Peyer's patch (tissue), 4 donors: ENCODE data around the gene TSPAN31. TPM values are rescaled to one million over a fixed set of nuclear protein-coding genes. Genes with fewer than 3 reads are reported as not detected.

Source experiments
- DNase-seq, 3 donors: peaks; one replicate each; pipeline ENCODE4 v3.0.0-alpha.2; 2017 to 2019
- H3K27ac ChIP-seq, 4 donors: fragments of 200-600 bp; sonication (generic); one replicate each; pipeline ENCODE4 v1.5.1; 2016 to 2019
- H3K27me3 ChIP-seq, 2 donors: fragments of 200-600 bp; sonication (generic); one replicate each; pipeline ENCODE4 v1.5.1; 2019
- H3K36me3 ChIP-seq, 3 donors: fragments of 200-600 bp; sonication (generic); one replicate each; pipeline ENCODE4 v1.5.1; 2016 to 2019
- H3K4me1 ChIP-seq, 4 donors: fragments of 200-600 bp; sonication (generic); one replicate each; pipeline ENCODE4 v1.5.1; 2016 to 2019
- H3K4me3 ChIP-seq, 4 donors: fragments of 200-600 bp; sonication (generic); 1 replicate in 3 of 4; 2 replicates in 1 of 4; pipeline ENCODE4 v1.5.1; 2016 to 2019; ENCODE audit warnings: mild to moderate bottlenecking in 1 of 4
- H3K9me3 ChIP-seq, 4 donors: fragments of 200-600 bp; sonication (generic); one replicate each; pipeline ENCODE4 v1.5.1; 2016 to 2019; ENCODE audit warnings: mild to moderate bottlenecking in 1 of 4
- POLR2A ChIP-seq, 2 donors: fragments of 450-650 bp; IDR thresholded peaks; one replicate each; pipeline ENCODE4 v1.5.1; 2017; ENCODE audit warnings: antibody characterized with exemption in 2 of 2, mild to moderate bottlenecking in 2 of 2, moderate library complexity in 2 of 2
- total RNA-seq, 4 donors: library from RNA; depleted of rRNA; stranded (reverse); fragments of >200 nt; gene quantifications; one replicate each; pipeline ENCODE4 v1.1.0, GENCODE V29; 2016
- TF ChIP-seq, protein P1 (sequence below), 6 experiments: fragments of 450-650 bp in 4 of 6; fragments of 200-600 bp in 2 of 6; sonication (generic) in 1 of 6; IDR thresholded peaks; one replicate each; pipeline ENCODE4 v1.5.1; 2017 to 2019; ENCODE audit warnings: antibody characterized with exemption in 6 of 6, mild to moderate bottlenecking in 3 of 6, moderate library complexity in 1 of 6

The TSPAN31 gene
- total RNA-seq, 4 donors from 2014 or later, result 45.7 to 65.7 (median 55.6) TPM

DNA sequence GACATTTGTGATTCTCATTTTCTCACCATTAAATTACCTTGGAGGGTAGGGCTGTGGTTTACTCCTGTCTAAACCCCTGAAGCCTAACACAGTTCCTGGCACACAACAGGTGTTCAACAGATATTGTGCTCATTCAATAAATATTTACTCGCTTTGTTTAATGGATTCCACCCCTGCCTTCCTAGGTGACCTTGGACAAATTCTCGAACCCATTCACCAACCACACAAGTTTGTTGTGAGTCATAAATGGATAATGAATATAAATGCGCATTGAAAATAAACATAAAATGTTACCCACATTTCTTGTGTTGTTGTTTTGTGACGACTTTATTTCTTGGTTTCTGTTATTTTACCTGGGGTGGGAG, 37.4 kb downstream of the TSPAN31 start:
- Histone ChIP-seq H3K4me1 (peaks cover 0 to 12% (median 8%) of the 10 kb centered on the region in 4 donors), H3K27ac (peak overlapping the region in 2 of 4 donors; percentile 66 to 82), H3K9me3 (no peaks in the 10 kb centered on the region), H3K36me3 (peaks cover 0 to 20% (median 0%) of the 10 kb centered on the region in 3 donors), H3K27me3 (no peaks in the 10 kb centered on the region), H3K4me3 (peak overlapping the region; percentile 57 to 98 (median 88))
- no peak for DNase-seq
- TF ChIP-seq, protein P1, sequence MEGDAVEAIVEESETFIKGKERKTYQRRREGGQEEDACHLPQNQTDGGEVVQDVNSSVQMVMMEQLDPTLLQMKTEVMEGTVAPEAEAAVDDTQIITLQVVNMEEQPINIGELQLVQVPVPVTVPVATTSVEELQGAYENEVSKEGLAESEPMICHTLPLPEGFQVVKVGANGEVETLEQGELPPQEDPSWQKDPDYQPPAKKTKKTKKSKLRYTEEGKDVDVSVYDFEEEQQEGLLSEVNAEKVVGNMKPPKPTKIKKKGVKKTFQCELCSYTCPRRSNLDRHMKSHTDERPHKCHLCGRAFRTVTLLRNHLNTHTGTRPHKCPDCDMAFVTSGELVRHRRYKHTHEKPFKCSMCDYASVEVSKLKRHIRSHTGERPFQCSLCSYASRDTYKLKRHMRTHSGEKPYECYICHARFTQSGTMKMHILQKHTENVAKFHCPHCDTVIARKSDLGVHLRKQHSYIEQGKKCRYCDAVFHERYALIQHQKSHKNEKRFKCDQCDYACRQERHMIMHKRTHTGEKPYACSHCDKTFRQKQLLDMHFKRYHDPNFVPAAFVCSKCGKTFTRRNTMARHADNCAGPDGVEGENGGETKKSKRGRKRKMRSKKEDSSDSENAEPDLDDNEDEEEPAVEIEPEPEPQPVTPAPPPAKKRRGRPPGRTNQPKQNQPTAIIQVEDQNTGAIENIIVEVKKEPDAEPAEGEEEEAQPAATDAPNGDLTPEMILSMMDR (IDR thresholded peaks at IDR 0.05), result no peak
- TF ChIP-seq POLR2A (IDR thresholded peaks at IDR 0.05), result no peak

DNA sequence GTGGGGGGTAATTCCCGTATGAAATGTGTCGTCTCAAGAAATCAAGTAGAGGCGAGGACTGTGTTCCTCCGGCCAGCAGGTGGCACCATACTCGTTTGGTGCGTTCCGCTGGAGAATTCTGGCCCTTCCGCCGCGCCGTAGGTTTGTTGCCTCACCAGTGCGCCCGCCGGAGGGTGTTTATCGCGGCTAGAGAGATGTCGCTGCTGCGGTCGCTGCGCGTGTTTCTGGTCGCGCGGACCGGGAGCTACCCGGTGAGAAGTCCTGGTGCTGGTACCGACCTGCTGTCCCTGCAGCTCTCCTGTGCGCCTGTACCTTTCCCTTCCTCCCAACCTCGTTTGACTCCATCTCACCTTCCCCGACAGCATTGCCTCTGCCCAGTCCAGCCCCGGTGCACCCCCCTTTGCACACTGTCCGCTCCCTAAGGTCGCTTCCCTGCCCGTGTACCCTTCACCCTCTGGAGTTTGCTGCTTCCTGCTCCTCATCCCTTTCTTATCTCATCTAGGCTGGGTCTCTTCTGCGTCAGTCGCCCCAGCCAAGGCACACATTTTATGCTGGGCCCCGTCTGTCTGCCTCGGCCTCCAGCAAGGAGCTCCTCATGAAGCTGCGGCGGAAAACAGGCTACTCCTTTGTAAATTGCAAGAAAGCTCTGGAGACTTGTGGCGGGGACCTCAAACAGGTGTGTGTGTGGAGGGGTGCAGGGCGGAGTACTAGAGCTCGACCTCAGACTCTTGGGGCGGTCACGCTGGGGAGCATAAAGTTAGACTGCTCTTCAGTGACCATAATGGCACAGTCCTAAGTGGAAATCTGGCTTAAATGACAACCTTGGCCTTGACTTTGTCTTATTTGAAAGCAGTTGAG, 38.0 kb downstream of the TSPAN31 start, which contains the start of gene TSFM:
Gene TSFM, plus strand, starts transcription at position 180 of the 858 bp plus-strand sequence. Its CDS starts 15 bp downstream, at position 195.
- TF ChIP-seq, protein P1 (IDR thresholded peaks at IDR 0.05), result peak; percentile 91 to 99 (median 98)
- TF ChIP-seq POLR2A (IDR thresholded peaks at IDR 0.05), result peak; percentile 47 to 55
- H3K27ac ChIP-seq, result peak within 1 kb of the TSS; percentile 58 to 82 (median 70)
- peak within 1 kb of the TSS; percentile 57 to 98 (median 88) for H3K4me3 ChIP-seq
- H3K36me3 ChIP-seq, result peaks cover 0 to 26% (median 0%) of the 10 kb centered on the region in 3 donors
- H3K4me1 ChIP-seq, result peaks cover 0 to 12% (median 8%) of the 10 kb centered on the region in 4 donors
- DNase-seq, result peak; percentile 96 to 98 (median 97)
- no peaks in the 10 kb centered on the region for H3K27me3 ChIP-seq
- no peaks in the 10 kb centered on the region for H3K9me3 ChIP-seq

DNA sequence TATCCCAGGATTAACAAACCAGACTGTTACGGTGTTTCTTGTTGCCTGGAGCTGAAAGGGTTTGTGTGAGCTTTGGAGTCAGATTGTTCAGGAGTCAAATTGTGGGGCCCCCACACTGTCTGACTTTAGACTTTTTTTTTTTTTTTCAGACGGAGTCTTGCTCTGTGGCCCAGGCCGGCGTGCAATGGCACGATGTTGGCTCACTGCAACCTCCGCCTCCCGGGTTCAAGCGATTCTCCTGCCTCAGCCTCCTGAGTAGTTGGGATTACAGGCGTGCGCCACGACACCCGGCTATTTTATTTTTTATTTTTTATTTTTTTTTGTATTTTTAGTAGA, 38.6 kb downstream of the TSPAN31 start:
- H3K27ac ChIP-seq, result no peak overlapping the region

DNA sequence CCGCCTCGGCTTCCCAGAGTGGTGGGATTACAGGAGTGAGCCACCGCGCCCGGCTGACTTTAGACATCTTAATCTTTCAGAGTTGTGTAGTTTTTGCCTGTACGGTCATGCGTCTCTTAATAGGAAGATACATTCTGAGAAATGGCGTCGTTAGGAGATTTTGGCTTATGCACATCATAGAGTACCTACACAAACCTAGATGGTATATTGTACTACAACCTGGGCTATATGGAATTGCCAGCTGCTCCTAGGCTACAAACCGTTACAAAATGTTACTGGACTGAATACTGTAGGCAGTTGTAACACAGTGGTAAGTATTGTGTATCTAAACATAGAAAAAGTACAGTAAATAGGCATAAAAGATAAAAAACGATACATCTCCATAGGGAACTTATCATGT, 39.0 kb downstream of the TSPAN31 start:
- peaks cover 0 to 36% (median 0%) of the 10 kb centered on the region in 3 donors for H3K36me3 ChIP-seq
- H3K9me3 ChIP-seq, result no peaks in the 10 kb centered on the region
- TF ChIP-seq POLR2A (IDR thresholded peaks at IDR 0.05), result no peak
- TF ChIP-seq, protein P1 (IDR thresholded peaks at IDR 0.05), result no peak
- H3K4me3 ChIP-seq, result peak overlapping the region in 1 of 4 donors; percentile 98
- no peak overlapping the region for H3K27ac ChIP-seq
- peaks cover 0 to 12% (median 8%) of the 10 kb centered on the region in 4 donors for H3K4me1 ChIP-seq
- H3K27me3 ChIP-seq, result no peaks in the 10 kb centered on the region
- no peak for DNase-seq

More for the DNA sequence above, 38.6 kb downstream of the TSPAN31 start:
- H3K4me3 ChIP-seq, result peak overlapping the region; percentile 57 to 98 (median 88)
- TF ChIP-seq POLR2A (IDR thresholded peaks at IDR 0.05), result no peak
- TF ChIP-seq, protein P1 (IDR thresholded peaks at IDR 0.05), result no peak
- H3K4me1 ChIP-seq, result peaks cover 0 to 12% (median 8%) of the 10 kb centered on the region in 4 donors
- no peaks in the 10 kb centered on the region for H3K9me3 ChIP-seq
- no peaks in the 10 kb centered on the region for H3K27me3 ChIP-seq
- no peak for DNase-seq
- H3K36me3 ChIP-seq, result peaks cover 0 to 32% (median 0%) of the 10 kb centered on the region in 3 donors

DNA sequence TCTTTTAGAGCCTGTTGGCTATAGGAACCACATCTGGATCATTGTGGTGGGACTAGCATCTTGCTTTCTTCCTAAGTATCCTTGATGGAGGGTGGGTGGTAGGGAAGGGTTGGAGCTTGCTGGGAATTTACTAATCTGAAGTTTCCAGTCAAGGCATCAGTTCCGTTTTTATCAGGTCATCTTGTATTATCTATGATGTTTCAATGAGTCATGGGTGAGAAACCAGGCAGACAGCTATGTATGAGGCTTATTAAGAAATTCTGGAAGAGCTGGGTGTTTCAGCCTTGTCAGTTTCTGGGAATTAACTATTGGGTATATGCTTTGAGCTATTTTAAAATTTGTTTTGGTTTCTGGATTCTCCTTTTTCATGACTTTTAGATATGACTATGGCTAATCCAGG, 49.1 kb downstream of the TSPAN31 start:
- Histone ChIP-seq H3K36me3 (peaks cover 0 to 84% (median 0%) of the 10 kb centered on the region in 3 donors), H3K4me1 (no peaks in the 10 kb centered on the region), H3K9me3 (no peaks in the 10 kb centered on the region), H3K27me3 (no peaks in the 10 kb centered on the region), H3K4me3 (no peak overlapping the region), H3K27ac (no peak overlapping the region)
- TF ChIP-seq, protein P1 (IDR thresholded peaks at IDR 0.05), result no peak
- TF ChIP-seq POLR2A (IDR thresholded peaks at IDR 0.05), result no peak
- DNase-seq, result no peak
